ENCODE results near the gene OR6K6. TPM values are rescaled to one million over a fixed set of nuclear protein-coding genes. Genes with fewer than 3 reads are reported as not detected.

Gene OR6K6, protein sequence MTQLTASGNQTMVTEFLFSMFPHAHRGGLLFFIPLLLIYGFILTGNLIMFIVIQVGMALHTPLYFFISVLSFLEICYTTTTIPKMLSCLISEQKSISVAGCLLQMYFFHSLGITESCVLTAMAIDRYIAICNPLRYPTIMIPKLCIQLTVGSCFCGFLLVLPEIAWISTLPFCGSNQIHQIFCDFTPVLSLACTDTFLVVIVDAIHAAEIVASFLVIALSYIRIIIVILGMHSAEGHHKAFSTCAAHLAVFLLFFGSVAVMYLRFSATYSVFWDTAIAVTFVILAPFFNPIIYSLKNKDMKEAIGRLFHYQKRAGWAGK
- total RNA-seq (not detected), polyA plus RNA-seq (not detected)
- long read RNA-seq, donor 1 = 0 reads
- long read RNA-seq, donor 2 = 0 reads
- long read RNA-seq, donor 3 = 0 reads

DNA sequence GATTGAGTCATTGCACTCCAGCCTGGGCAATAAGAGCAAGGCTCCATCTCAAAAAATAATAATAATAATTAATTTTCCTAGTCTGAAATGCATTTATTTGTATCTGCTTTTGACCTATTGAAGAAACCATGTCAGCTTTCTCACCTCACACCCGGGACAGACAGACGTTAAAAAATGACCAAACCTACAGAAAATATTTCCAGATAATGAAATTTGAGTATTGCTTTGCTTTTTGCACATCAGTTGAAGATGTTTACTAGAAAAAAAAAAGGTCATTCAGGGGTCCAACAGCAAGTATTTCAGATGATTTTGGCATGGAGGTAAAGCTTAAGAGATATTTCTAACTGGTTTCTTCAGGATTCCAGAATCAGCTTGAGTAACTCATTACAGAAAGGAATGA lies at the start of gene OR6K6:
TSS of gene OR6K6 (plus strand) at position 301 of the 400 bp plus-strand sequence. CDS start 168 bp downstream, outside the sequence.
- Histone ChIP-seq H3K4me1 (ENCODE audit: insufficient read depth) (no peaks in the 10 kb centered on the region), H3K27ac (no peak within 1 kb of the TSS), H3K4me3 (no peak within 1 kb of the TSS), H3K9me3 (no peaks in the 10 kb centered on the region), H3K27me3 (no peaks in the 10 kb centered on the region), H3K36me3 (no peaks in the 10 kb centered on the region)
- DNase-seq = no peak
- TF ChIP-seq EP300 (IDR thresholded peaks at IDR 0.05) (no peak), POLR2A (IDR thresholded peaks at IDR 0.05) (no peak)
- TF ChIP-seq, protein P1, sequence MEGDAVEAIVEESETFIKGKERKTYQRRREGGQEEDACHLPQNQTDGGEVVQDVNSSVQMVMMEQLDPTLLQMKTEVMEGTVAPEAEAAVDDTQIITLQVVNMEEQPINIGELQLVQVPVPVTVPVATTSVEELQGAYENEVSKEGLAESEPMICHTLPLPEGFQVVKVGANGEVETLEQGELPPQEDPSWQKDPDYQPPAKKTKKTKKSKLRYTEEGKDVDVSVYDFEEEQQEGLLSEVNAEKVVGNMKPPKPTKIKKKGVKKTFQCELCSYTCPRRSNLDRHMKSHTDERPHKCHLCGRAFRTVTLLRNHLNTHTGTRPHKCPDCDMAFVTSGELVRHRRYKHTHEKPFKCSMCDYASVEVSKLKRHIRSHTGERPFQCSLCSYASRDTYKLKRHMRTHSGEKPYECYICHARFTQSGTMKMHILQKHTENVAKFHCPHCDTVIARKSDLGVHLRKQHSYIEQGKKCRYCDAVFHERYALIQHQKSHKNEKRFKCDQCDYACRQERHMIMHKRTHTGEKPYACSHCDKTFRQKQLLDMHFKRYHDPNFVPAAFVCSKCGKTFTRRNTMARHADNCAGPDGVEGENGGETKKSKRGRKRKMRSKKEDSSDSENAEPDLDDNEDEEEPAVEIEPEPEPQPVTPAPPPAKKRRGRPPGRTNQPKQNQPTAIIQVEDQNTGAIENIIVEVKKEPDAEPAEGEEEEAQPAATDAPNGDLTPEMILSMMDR (IDR thresholded peaks at IDR 0.05) = no peak
- intact Hi-C loops (cut with DNase I) = no loop called here
- 54 to 73% (median 70%) methylated on average over 2 of the region's 2 CpGs for WGBS, 3 donors

DNA sequence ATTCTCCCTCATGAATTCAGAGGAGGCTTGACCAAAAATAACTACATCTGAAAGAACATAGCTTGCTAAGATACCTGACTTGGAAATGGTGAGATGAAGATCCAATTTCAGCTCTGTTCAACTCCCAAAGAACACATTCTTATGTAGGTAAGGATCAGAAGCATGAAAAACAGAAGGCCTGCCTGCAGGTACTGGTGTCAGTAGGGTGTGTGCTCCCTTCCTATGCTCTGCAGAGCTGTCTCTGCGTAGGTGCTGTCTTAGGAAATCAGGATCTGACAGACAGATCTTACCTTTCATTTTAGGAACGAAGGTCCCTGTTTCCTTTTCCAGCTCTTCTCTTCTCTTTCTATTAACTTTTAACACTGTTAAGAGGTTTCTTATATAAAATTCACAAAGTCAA lies 48.4 kb upstream of the OR6K6 start:
- no peak for DNase-seq
- Histone ChIP-seq H3K9me3 (no peaks in the 10 kb centered on the region), H3K4me1 (ENCODE audit: insufficient read depth) (no peaks in the 10 kb centered on the region), H3K27ac (no peak overlapping the region), H3K36me3 (no peaks in the 10 kb centered on the region), H3K27me3 (no peaks in the 10 kb centered on the region), H3K4me3 (no peak overlapping the region)
- intact Hi-C loops (cut with DNase I) = no loop called here
- 76 to 83% (median 79%) methylated on average over 2 of the region's 2 CpGs for WGBS, 3 donors
- TF ChIP-seq, protein P1 (IDR thresholded peaks at IDR 0.05) = no peak
- TF ChIP-seq POLR2A (IDR thresholded peaks at IDR 0.05) = no peak
- TF ChIP-seq EP300 (IDR thresholded peaks at IDR 0.05) = no peak

DNA sequence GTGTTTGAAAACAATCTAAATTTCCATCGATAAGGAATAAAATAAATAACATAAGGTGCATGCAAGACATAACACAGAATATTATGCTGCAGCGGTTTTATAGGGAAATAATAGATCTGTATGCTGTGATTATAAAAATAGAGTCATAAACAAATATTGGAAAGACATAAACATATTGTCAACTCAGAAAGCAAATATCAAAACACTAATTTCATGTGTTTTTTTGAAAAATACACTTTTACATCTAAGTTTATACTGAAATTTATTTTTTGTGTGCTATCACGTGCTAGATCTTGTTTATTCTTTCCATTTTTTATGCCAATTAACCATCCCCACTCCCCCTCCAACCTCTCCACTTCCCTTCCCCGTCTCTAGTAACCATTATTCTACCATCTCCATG lies 43.4 kb upstream of the OR6K6 start:
- Histone ChIP-seq H3K27me3 (no peaks in the 10 kb centered on the region), H3K9me3 (no peaks in the 10 kb centered on the region), H3K36me3 (no peaks in the 10 kb centered on the region), H3K27ac (no peak overlapping the region), H3K4me1 (ENCODE audit: insufficient read depth) (no peaks in the 10 kb centered on the region), H3K4me3 (no peak overlapping the region)
- 58 to 73% (median 70%) methylated on average over 4 of the region's 4 CpGs for WGBS, 3 donors
- no peak for DNase-seq
- TF ChIP-seq, protein P1 (IDR thresholded peaks at IDR 0.05) = no peak
- TF ChIP-seq EP300 (IDR thresholded peaks at IDR 0.05) (no peak), POLR2A (IDR thresholded peaks at IDR 0.05) (no peak)
- intact Hi-C loops (cut with DNase I) = no loop called here

DNA sequence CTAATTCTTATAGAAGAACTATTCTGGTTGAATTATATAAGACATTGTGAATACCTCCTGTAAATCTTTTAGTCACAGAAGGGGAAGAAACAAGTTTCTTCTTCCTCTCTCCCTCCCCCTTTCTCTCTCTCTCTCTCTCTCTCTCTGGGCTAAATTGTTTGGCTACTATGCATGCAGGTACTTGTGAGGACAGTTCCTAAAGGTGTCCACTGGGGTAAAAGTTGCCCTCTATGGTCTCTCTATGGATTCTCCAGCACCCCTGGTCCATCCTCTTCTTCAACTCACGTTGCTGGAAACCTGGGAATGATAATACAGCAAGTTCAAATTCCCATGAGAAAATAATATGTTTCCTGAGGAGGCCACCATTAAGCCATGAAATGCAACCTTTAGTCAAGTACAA lies 39.8 kb upstream of the OR6K6 start:
- Histone ChIP-seq H3K4me1 (ENCODE audit: insufficient read depth) (no peaks in the 10 kb centered on the region), H3K27me3 (no peaks in the 10 kb centered on the region), H3K27ac (no peak overlapping the region), H3K4me3 (no peak overlapping the region), H3K9me3 (no peaks in the 10 kb centered on the region), H3K36me3 (no peaks in the 10 kb centered on the region)
- 52 to 63% (median 53%) methylated on average over 1 of the region's 1 CpG for WGBS, 3 donors
- TF ChIP-seq EP300 (IDR thresholded peaks at IDR 0.05) (no peak), POLR2A (IDR thresholded peaks at IDR 0.05) (no peak)
- TF ChIP-seq, protein P1 (IDR thresholded peaks at IDR 0.05) = no peak
- intact Hi-C loops (cut with DNase I) = no loop called here
- no peak for DNase-seq

Data from ovary (tissue), 10 donors.